HepG2 (cell line): ENCODE data around the gene OFD1. TPM values are rescaled to one million over a fixed set of nuclear protein-coding genes. Genes with fewer than 3 reads are reported as not detected.

Experiments used
- ATAD3A ChIP-seq: sonication (generic); formaldehyde crosslinking; IDR thresholded peaks from 2 replicates; pipeline ENCODE4 v1.4.0; 2020; ENCODE audit warnings: missing genetic modification reagents
- DMAP1 ChIP-seq: IDR thresholded peaks from 2 replicates; pipeline ENCODE4 v1.6.1; 2016
- GPN1 ChIP-seq: sonication (generic); formaldehyde crosslinking; IDR thresholded peaks from 2 replicates; pipeline ENCODE4 v1.5.1; 2020; ENCODE audit warnings: missing genetic modification reagents, borderline replicate concordance
- HBP1 ChIP-seq: IDR thresholded peaks from 2 replicates; pipeline ENCODE4 v1.6.1; 2016; ENCODE audit warnings: low read depth, control low read depth
- JDP2 ChIP-seq: sonication (generic); formaldehyde crosslinking; IDR thresholded peaks from 2 replicates; pipeline ENCODE4 v1.8.1; 2022; ENCODE audit warnings: missing genetic modification reagents, borderline replicate concordance
- KDM2A ChIP-seq: sonication (generic); formaldehyde crosslinking; IDR thresholded peaks from 2 replicates; pipeline ENCODE4 v1.4.0; 2020; ENCODE audit warnings: low read depth, missing genetic modification reagents, borderline replicate concordance
- MTF2 ChIP-seq: sonication (generic); formaldehyde crosslinking; IDR thresholded peaks from 2 replicates; pipeline ENCODE4 v1.5.0; 2020; ENCODE audit warnings: missing genetic modification reagents, borderline replicate concordance
- NFKB2 ChIP-seq: sonication (generic); formaldehyde crosslinking; IDR thresholded peaks from 2 replicates; pipeline ENCODE4 v1.4.0; 2020; ENCODE audit warnings: missing genetic modification reagents, borderline replicate concordance
- NKX3-1 ChIP-seq: sonication (generic); formaldehyde crosslinking; IDR thresholded peaks from 2 replicates; pipeline ENCODE4 v1.5.0; 2020; ENCODE audit warnings: missing genetic modification reagents
- RBFOX2 ChIP-seq: fragments of 200-400 bp; formaldehyde crosslinking; IDR thresholded peaks from 2 replicates; pipeline ENCODE4 v1.6.1; 2017; ENCODE audit warnings: low read depth, mild to moderate bottlenecking, low read length
- REL ChIP-seq: sonication (generic); formaldehyde crosslinking; conservative IDR thresholded peaks from 2 replicates; pipeline ENCODE4 v1.8.0; 2022; ENCODE audit warnings: mild to moderate bottlenecking, missing genetic modification reagents, moderate library complexity
- RNF219 ChIP-seq: sonication (generic); formaldehyde crosslinking; IDR thresholded peaks from 2 replicates; pipeline ENCODE4 v1.5.0; 2020; ENCODE audit warnings: mild to moderate bottlenecking, missing genetic modification reagents
- SP1 ChIP-seq, 2 experiments: fragments of 450-650 bp in 1 of 2; sonication (generic) in 1 of 2; formaldehyde crosslinking in 1 of 2; IDR thresholded peaks; 2 replicates each; pipeline versions ENCODE4 v1.4.0 to v1.6.1; 2016 to 2020; ENCODE audit warnings: missing genetic modification reagents in 1 of 2
- ZNF205 ChIP-seq: IDR thresholded peaks from 2 replicates; pipeline ENCODE4 v1.6.1; 2018; ENCODE audit warnings: missing biosample characterization, missing genetic modification reagents
- ZNF230 ChIP-seq: sonication (generic); formaldehyde crosslinking; IDR thresholded peaks from 2 replicates; pipeline ENCODE4 v1.4.0; 2020; ENCODE audit warnings: mild to moderate bottlenecking, missing genetic modification reagents
- ZNF282 ChIP-seq: fragments of 450-650 bp; IDR thresholded peaks from 2 replicates; pipeline ENCODE4 v1.6.1; 2018; ENCODE audit not compliant: partially characterized antibody
- ZNF333 ChIP-seq: sonication (generic); formaldehyde crosslinking; IDR thresholded peaks from 2 replicates; pipeline ENCODE4 v1.4.0; 2020; ENCODE audit warnings: mild to moderate bottlenecking, missing genetic modification reagents, borderline replicate concordance
- ZNF639 ChIP-seq: conservative IDR thresholded peaks from 2 replicates; pipeline ENCODE4 v1.6.1; 2018; ENCODE audit warnings: missing genetic modification reagents
- ZNF678 ChIP-seq: sonication (generic); formaldehyde crosslinking; IDR thresholded peaks from 2 replicates; pipeline ENCODE4 v1.4.0; 2020; ENCODE audit warnings: mild to moderate bottlenecking, missing genetic modification reagents
- ZNF724P ChIP-seq: sonication (generic); formaldehyde crosslinking; IDR thresholded peaks from 2 replicates; pipeline ENCODE4 v1.8.0; 2022; ENCODE audit warnings: missing genetic modification reagents, borderline replicate concordance
- ZNF850 ChIP-seq: sonication (generic); formaldehyde crosslinking; conservative IDR thresholded peaks from 2 replicates; pipeline ENCODE4 v1.9.0; 2021; ENCODE audit warnings: mild to moderate bottlenecking, missing genetic modification reagents
- polyA plus RNA-seq, 8 experiments: library from polyadenylated mRNA; depleted of rRNA in 3 of 8; stranded (reverse) in 7 of 8; unstranded in 1 of 8; fragments of >200 nt; fragmentation: Illumina TruSeq in 4 of 8; extraction: Trizol in 4 of 8; gene quantifications; 2 replicates each; pipeline versions ENCODE4 v1.2.1 to v1.2.3, GENCODE V29; 2011 to 2016; ENCODE audit warnings: low read depth in 4 of 8, missing spikeins in 1 of 8, mixed read lengths in 1 of 8; ENCODE audit not compliant: insufficient read depth in 1 of 8
- total RNA-seq, 5 experiments: library from RNA; depleted of rRNA; stranded (reverse); fragments of >200 nt; fragmentation: Illumina TruSeq; extraction: Trizol; gene quantifications; 2 replicates each; pipeline ENCODE4 v1.2.3, GENCODE V29; 2016; ENCODE audit warnings: low read depth in 1 of 5

Gene OFD1
- total and polyA plus RNA-seq, 2 of the 13 experiments (the other 11 are each of a cell fraction or from before 2014, with no cell fraction given), result 14.9 to 16.4 TPM

GRCh38 chrX:13688958-13689740, 45.4 kb upstream of the OFD1 start, which contains the start of gene RAB9A (continued):
- peak; percentile 72; the same call in 1 of the 2 replicates for TF ChIP-seq KDM2A (CRISPR knock-in tag)
- TF ChIP-seq SP1 (IDR thresholded peaks at IDR 0.05), result no peak
- TF ChIP-seq SP1 (CRISPR knock-in tag; IDR thresholded peaks at IDR 0.05), result 0 out of 2 replicates have a peak, but pooled peaks have one; percentile 28
- no peak for TF ChIP-seq NKX3-1
- TF ChIP-seq ZNF678 (CRISPR knock-in tag), result no peak
- TF ChIP-seq RBFOX2, result peak; percentile 82
- TF ChIP-seq JDP2 (CRISPR knock-in tag), result no peak
- no peak for TF ChIP-seq ZNF282
- no peak for TF ChIP-seq GPN1 (CRISPR knock-in tag)
- no peak for TF ChIP-seq ATAD3A (CRISPR knock-in tag)
- no peak for TF ChIP-seq ZNF205 (CRISPR knock-in tag)
- peak; percentile 53 for TF ChIP-seq DMAP1 (CRISPR knock-in tag)
- peak; percentile 42; the same call in 1 of the 2 replicates for TF ChIP-seq HBP1 (CRISPR knock-in tag)
- no peak for TF ChIP-seq NFKB2 (CRISPR knock-in tag)
- no peak for TF ChIP-seq ZNF639 (CRISPR knock-in tag)
- no peak for TF ChIP-seq RNF219
- no peak for TF ChIP-seq ZNF850 (CRISPR knock-in tag)
- TF ChIP-seq ZNF230, result no peak
- no peak for TF ChIP-seq ZNF724P (CRISPR knock-in tag)
- no peak for TF ChIP-seq MTF2 (CRISPR knock-in tag)
- TF ChIP-seq ZNF333 (CRISPR knock-in tag), result no peak
- no peak for TF ChIP-seq REL (CRISPR knock-in tag)
